Peyer's patch (tissue), 4 donors: ENCODE data around the gene CPT1C. TPM values are rescaled to one million over a fixed set of nuclear protein-coding genes. Genes with fewer than 3 reads are reported as not detected.

Source experiments
- DNase-seq, 3 donors: peaks; one replicate each; pipeline ENCODE4 v3.0.0-alpha.2; 2017 to 2019
- H3K27ac ChIP-seq, 4 donors: fragments of 200-600 bp; sonication (generic); one replicate each; pipeline ENCODE4 v1.5.1; 2016 to 2019
- H3K27me3 ChIP-seq, 2 donors: fragments of 200-600 bp; sonication (generic); one replicate each; pipeline ENCODE4 v1.5.1; 2019
- H3K36me3 ChIP-seq, 3 donors: fragments of 200-600 bp; sonication (generic); one replicate each; pipeline ENCODE4 v1.5.1; 2016 to 2019
- H3K4me1 ChIP-seq, 4 donors: fragments of 200-600 bp; sonication (generic); one replicate each; pipeline ENCODE4 v1.5.1; 2016 to 2019
- H3K4me3 ChIP-seq, 4 donors: fragments of 200-600 bp; sonication (generic); 1 replicate in 3 of 4; 2 replicates in 1 of 4; pipeline ENCODE4 v1.5.1; 2016 to 2019; ENCODE audit warnings: mild to moderate bottlenecking in 1 of 4
- H3K9me3 ChIP-seq, 4 donors: fragments of 200-600 bp; sonication (generic); one replicate each; pipeline ENCODE4 v1.5.1; 2016 to 2019; ENCODE audit warnings: mild to moderate bottlenecking in 1 of 4
- POLR2A ChIP-seq, 2 donors: fragments of 450-650 bp; IDR thresholded peaks; one replicate each; pipeline ENCODE4 v1.5.1; 2017; ENCODE audit warnings: antibody characterized with exemption in 2 of 2, mild to moderate bottlenecking in 2 of 2, moderate library complexity in 2 of 2
- total RNA-seq, 4 donors: library from RNA; depleted of rRNA; stranded (reverse); fragments of >200 nt; gene quantifications; one replicate each; pipeline ENCODE4 v1.1.0, GENCODE V29; 2016
- TF ChIP-seq, protein P1 (sequence below), 6 experiments: fragments of 450-650 bp in 4 of 6; fragments of 200-600 bp in 2 of 6; sonication (generic) in 1 of 6; IDR thresholded peaks; one replicate each; pipeline ENCODE4 v1.5.1; 2017 to 2019; ENCODE audit warnings: antibody characterized with exemption in 6 of 6, mild to moderate bottlenecking in 3 of 6, moderate library complexity in 1 of 6

CPT1C gene
- total RNA-seq, 4 donors from 2014 or later: 3.0 to 12.4 (median 5.6) TPM; not detected in 1

DNA sequence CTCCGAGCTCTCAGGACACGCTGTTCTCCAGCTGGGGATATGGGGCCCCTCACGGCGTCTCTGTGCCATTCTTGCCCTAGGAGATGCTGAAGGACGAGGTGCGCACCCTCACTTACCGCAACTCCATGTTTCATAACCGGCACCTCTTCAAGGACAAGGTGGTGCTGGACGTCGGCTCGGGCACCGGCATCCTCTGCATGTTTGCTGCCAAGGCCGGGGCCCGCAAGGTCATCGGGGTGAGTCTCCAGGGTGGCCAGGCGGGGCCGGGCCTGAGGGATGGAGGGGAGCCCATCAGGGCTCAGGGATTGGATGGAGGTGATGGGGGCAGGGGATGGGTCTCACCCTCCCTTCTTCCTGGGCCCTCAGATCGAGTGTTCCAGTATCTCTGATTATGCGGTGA is 9.1 kb upstream of the CPT1C start:
- Histone ChIP-seq H3K36me3 (peaks cover 0 to 55% (median 0%) of the 10 kb centered on the region in 3 donors), H3K4me3 (no peak overlapping the region), H3K27me3 (no peaks in the 10 kb centered on the region), H3K27ac (no peak overlapping the region), H3K9me3 (no peaks in the 10 kb centered on the region), H3K4me1 (peaks cover 0 to 35% (median 17%) of the 10 kb centered on the region in 4 donors)
- TF ChIP-seq, protein P1, sequence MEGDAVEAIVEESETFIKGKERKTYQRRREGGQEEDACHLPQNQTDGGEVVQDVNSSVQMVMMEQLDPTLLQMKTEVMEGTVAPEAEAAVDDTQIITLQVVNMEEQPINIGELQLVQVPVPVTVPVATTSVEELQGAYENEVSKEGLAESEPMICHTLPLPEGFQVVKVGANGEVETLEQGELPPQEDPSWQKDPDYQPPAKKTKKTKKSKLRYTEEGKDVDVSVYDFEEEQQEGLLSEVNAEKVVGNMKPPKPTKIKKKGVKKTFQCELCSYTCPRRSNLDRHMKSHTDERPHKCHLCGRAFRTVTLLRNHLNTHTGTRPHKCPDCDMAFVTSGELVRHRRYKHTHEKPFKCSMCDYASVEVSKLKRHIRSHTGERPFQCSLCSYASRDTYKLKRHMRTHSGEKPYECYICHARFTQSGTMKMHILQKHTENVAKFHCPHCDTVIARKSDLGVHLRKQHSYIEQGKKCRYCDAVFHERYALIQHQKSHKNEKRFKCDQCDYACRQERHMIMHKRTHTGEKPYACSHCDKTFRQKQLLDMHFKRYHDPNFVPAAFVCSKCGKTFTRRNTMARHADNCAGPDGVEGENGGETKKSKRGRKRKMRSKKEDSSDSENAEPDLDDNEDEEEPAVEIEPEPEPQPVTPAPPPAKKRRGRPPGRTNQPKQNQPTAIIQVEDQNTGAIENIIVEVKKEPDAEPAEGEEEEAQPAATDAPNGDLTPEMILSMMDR (IDR thresholded peaks at IDR 0.05): no peak
- no peak for TF ChIP-seq POLR2A (IDR thresholded peaks at IDR 0.05)
- no peak for DNase-seq

DNA sequence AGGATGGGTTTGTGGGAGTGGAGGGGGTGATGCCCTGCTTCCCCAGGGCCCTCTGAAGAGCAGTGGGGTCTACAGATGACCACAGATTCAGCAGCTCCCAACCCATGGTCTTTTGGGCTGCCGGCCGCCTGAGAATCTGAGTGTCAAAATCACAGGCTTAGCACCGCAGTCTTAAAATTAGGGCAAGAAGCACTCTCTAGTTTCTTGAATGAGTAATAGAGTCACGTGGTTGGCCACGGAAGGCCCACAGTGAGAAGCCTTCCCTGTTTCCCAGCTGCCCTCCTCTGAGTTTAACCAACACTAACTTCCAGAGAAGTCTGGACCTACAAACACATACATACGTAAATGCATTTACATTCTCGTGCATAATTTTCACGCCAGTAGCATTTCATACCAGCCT is 8.6 kb upstream of the CPT1C start:
- Histone ChIP-seq H3K9me3 (no peaks in the 10 kb centered on the region), H3K27ac (no peak overlapping the region), H3K4me3 (no peak overlapping the region), H3K27me3 (no peaks in the 10 kb centered on the region), H3K4me1 (peaks cover 0 to 35% (median 17%) of the 10 kb centered on the region in 4 donors), H3K36me3 (peaks cover 0 to 59% (median 0%) of the 10 kb centered on the region in 3 donors)
- DNase-seq: no peak
- TF ChIP-seq, protein P1 (IDR thresholded peaks at IDR 0.05): no peak
- TF ChIP-seq POLR2A (IDR thresholded peaks at IDR 0.05): no peak

DNA sequence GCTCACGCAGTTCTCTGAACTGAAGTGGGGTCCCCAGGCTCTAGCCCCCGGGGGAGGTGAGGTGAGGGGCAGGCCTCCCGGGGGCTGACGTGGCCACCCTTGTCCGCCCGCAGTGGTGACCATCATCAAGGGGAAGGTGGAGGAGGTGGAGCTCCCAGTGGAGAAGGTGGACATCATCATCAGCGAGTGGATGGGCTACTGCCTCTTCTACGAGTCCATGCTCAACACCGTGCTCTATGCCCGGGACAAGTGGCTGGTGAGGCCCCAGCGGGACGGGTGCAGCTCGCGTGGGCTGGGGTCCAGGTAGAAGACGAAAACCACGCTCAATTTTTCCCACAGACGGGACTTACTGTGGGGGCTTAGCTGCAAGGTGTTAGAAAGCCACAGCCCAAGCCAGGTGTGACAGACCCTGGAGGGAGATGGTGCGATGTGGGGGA is 7.1 kb upstream of the CPT1C start:
- no peak for DNase-seq
- Histone ChIP-seq H3K9me3 (no peaks in the 10 kb centered on the region), H3K4me3 (no peak overlapping the region), H3K36me3 (peaks cover 0 to 70% (median 0%) of the 10 kb centered on the region in 3 donors), H3K27me3 (no peaks in the 10 kb centered on the region), H3K27ac (no peak overlapping the region), H3K4me1 (peaks cover 0 to 22% (median 13%) of the 10 kb centered on the region in 4 donors)
- TF ChIP-seq POLR2A (IDR thresholded peaks at IDR 0.05): no peak
- TF ChIP-seq, protein P1 (IDR thresholded peaks at IDR 0.05): no peak

DNA sequence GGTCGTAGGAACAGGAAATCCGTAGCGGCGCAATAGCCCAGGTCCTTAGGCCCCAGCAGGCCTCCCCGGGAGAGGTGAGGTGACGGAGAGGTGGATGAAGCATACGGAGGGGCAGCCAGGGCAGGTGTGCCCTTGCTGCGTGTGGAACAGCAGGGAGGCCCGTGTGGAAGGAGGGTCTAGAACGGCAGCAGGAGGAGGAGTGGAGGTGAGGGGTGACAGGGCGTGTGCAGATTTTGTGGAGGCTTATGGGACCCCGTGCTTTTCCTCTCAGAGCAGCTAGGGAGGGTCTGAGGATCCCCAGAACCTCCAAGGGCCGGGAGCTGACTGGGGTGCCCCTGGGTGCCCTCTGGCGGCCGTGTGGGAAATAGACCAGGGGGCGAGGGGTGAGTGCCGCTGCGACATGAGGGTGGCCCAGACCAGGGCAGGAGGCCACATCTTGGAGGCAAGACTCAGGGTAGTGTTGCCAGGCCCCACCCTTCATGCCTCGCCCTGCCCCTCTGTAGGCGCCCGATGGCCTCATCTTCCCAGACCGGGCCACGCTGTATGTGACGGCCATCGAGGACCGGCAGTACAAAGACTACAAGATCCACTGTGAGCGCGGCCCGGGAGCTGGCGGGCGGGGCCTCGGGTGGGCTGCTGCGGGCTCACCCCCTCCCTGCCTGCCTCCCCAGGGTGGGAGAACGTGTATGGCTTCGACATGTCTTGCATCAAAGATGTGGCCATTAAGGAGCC is 6.5 kb upstream of the CPT1C start:
- peaks cover 0 to 70% (median 0%) of the 10 kb centered on the region in 3 donors for H3K36me3 ChIP-seq

DNA sequence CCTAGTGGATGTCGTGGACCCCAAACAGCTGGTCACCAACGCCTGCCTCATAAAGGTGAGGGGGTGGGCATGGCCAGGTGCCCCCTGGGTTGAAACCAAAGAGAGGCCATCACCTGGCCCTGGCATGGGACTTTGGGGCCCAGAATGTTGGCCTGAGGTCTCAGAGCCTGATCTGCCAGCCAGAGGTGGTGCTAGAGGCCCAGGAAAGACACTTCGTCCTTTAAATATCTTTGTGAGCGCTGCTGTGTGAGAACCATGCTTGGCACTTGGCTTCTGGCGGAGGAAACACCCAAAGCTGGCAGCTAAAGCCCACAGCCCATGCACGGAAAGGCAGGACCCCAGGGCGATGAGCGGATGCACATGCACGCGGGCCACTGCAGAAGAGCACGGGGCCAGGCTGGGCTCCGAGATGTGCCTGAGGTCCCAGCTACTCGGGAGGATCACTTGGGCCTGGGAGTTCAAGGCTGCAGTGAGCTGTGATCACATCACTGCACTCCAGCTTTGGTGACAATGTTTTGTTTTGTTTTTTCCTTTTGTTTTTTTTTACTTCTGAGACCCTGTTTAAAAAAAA is 5.8 kb upstream of the CPT1C start:
- Histone ChIP-seq H3K4me3 (no peak overlapping the region), H3K27me3 (peaks cover 0 to 7% of the 10 kb centered on the region in 2 donors), H3K36me3 (peaks cover 0 to 70% (median 0%) of the 10 kb centered on the region in 3 donors), H3K9me3 (no peaks in the 10 kb centered on the region), H3K27ac (no peak overlapping the region), H3K4me1 (peaks cover 0 to 24% (median 11%) of the 10 kb centered on the region in 4 donors)
- no peak for DNase-seq
- TF ChIP-seq, protein P1 (IDR thresholded peaks at IDR 0.05): no peak
- no peak for TF ChIP-seq POLR2A (IDR thresholded peaks at IDR 0.05)

More for the DNA sequence above, 6.5 kb upstream of the CPT1C start:
- Histone ChIP-seq H3K4me1 (peaks cover 0 to 22% (median 11%) of the 10 kb centered on the region in 4 donors), H3K9me3 (no peaks in the 10 kb centered on the region), H3K27ac (no peak overlapping the region), H3K4me3 (no peak overlapping the region), H3K27me3 (peaks cover 0 to 2% of the 10 kb centered on the region in 2 donors)
- DNase-seq: no peak
- TF ChIP-seq POLR2A (IDR thresholded peaks at IDR 0.05): no peak
- TF ChIP-seq, protein P1 (IDR thresholded peaks at IDR 0.05): peak in 5 of 6 experiments; percentile 39 to 52 (median 49)
